Stimulated activated CD8-positive, alpha-beta memory T cell treated with anti-CD3 and anti-CD28 coated beads, Interleukin-4, amount 100 ng/mL, for 24 hours (primary cell): ENCODE measurements around the gene PRICKLE1.
"Not testable (repeated sequence)": the region's sequence is repeated elsewhere in the genome, so short reads cannot be mapped to it uniquely, and the experiment has no call there.

Source experiments
- DNase-seq: peaks from one replicate; pipeline ENCODE4 v3.0.0-alpha.2; 2020; ENCODE audit warnings: low read depth

PRICKLE1 gene

GRCh38 chr12:42556917-42557316 lies 32.6 kb downstream of the PRICKLE1 start:
- DNase-seq, result no peak

GRCh38 chr12:42552822-42553221 lies 36.7 kb downstream of the PRICKLE1 start:
- no peak for DNase-seq

DNA sequence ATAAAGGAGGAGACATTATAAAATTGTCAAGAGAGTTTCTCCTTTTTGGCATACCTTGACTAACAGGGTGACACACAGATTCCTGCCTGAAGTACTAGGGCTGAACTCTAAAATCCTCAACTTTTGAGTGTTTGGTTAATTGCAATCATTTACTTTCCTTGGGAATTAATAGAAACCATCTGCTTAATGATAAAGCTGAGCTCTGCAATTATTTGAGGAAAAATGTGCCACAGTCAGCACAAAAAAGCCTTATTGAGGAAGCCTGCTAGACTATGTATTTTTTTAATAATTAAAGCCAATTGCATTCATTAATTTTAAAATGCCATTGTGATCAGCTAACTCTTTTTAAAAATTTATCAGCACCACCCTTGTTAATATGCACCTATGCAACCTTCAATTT lies 38.7 kb downstream of the PRICKLE1 start:
- no peak for DNase-seq

DNA sequence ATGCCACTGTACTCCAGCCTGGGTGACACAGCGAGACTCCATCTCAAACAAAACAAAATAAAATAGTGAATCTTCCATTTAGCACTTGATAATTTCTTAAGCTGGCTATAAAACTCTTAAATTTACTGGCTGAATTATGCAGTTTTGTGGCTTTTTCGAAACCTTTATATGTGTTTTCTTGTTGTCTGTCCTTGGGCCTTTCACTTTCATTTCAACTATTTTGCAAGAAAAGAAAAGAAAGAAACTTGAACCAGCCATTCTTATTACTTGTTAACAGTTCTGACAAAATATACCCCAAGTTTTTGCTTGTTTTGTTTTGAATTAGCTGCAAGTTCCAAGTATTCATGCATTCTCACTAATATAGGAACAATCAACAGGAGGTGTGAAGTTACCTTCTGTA lies 42.8 kb downstream of the PRICKLE1 start:
- DNase-seq, result no peak

DNA sequence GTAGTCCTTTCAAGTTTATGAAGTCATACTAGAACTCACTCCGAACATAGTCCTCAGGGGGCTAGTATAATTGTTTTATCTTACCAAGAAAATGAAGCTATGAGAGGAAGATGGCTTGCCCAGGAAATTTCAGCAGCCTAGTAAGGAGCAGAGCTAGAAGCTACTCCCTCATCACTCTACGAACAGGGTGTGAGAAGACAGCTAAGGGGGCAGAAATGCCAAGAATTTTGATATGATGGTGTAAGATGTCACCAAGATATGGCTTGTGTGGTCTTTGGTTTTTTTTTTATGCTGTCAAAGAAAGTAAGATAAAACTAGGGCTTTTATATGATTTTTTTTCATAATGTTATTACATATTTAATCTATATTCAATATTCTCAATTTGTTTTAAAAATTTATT lies 47.6 kb downstream of the PRICKLE1 start:
- DNase-seq, result no peak

- DNase-seq, result not testable (repeated sequence)
These were observed 48.2 kb downstream of the PRICKLE1 start for GRCh38 chr12:42541308-42541707.

DNA sequence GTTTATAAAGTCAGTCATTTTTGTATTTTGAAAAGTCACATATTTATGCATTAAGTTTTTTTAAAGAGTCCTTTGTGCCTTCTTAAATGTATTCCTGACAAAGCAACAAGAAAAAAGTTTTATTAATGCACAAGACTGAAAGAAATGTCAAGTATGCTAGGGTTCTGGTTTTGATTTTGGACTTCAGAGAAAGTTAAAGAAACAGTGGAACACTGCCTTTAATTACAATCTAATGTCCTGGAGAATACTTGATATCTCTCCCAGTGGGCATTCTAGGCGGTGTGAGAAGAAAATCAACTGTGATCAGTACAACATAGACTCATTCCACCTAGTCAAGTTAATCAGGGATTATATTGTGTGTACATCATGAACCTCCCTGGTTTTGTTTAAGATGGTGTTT lies 49.9 kb downstream of the PRICKLE1 start:
- DNase-seq, result no peak

DNA sequence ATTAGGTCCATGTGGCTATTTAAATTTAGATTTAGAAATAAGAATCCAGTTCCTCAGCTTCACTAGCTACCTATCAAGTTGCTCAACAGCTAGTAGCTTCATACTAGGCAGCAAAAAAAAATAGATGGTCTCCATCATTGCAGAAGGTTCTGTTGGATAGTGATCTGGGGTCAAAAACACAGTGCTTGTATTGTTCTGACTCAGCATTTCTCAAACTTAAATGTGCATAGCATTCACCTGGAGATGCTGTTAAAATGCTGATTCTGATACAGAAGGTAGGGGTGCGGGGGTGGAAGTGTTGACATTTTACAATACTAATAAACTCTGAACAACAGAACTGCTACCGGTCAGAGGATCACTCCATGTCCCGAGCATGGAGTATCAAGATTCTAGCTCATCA lies 51.3 kb downstream of the PRICKLE1 start:
- DNase-seq, result no peak

- no peak for DNase-seq
These were observed 55.2 kb downstream of the PRICKLE1 start for GRCh38 chr12:42534184-42534838.

GRCh38 chr12:42530284-42530683 lies 59.3 kb downstream of the PRICKLE1 start:
- DNase-seq, result no peak

- DNase-seq, result no peak
These were observed 64.1 kb downstream of the PRICKLE1 start for GRCh38 chr12:42525444-42525843.

- DNase-seq, result no peak
These were observed 64.8 kb downstream of the PRICKLE1 start for GRCh38 chr12:42524716-42525115.

- no peak for DNase-seq
These were observed 73.0 kb downstream of the PRICKLE1 start for GRCh38 chr12:42516573-42516972.

GRCh38 chr12:42511656-42512055 lies 77.9 kb downstream of the PRICKLE1 start:
- no peak for DNase-seq

DNA sequence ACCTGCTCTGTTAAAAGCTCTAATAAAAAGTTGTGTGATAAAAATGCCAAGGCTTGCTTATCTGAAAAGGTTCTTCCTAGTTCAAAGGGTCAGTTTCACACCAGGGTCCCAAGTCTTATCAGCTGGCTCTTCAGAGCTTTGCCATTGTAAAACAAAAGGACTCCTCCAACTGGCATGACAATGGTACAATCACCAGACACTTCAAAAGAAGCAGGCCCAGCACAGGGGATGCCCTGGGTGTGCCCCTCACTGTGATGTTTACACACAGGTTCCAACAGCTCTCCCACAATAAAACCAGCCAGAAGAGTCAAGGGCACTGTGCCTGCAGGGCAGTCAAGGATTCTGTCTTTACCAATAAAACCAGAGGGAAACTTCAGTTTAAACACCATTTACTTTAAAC lies 78.7 kb downstream of the PRICKLE1 start:
- no peak for DNase-seq

- no peak for DNase-seq
These were observed 80.6 kb downstream of the PRICKLE1 start for GRCh38 chr12:42508913-42509460.

- DNase-seq, result no peak
These were observed 82.0 kb downstream of the PRICKLE1 start for GRCh38 chr12:42507565-42507964.

- no peak for DNase-seq
These were observed 82.5 kb downstream of the PRICKLE1 start for GRCh38 chr12:42507081-42507480.

- no peak for DNase-seq
These were observed 85.5 kb downstream of the PRICKLE1 start for GRCh38 chr12:42504049-42504448.

DNA sequence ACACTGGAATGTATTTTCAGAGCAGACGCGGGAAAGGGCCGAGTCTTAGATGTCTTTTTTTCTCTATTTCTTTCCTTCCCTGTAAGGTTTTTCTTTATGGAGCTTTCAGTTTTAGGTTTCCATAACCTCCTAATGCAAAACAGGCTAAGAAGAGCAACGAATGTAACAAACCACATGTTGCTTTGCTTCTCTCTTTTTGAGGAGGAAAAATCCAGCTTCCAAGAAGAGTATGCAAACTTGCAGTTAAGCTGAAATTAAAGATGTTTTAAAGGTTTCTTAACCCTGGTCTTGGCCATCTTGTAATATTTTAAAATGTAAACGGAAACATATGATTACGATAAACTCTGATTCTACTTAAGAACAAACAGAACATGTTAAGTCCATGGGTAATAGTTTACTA lies 86.9 kb downstream of the PRICKLE1 start:
- DNase-seq, result no peak

DNA sequence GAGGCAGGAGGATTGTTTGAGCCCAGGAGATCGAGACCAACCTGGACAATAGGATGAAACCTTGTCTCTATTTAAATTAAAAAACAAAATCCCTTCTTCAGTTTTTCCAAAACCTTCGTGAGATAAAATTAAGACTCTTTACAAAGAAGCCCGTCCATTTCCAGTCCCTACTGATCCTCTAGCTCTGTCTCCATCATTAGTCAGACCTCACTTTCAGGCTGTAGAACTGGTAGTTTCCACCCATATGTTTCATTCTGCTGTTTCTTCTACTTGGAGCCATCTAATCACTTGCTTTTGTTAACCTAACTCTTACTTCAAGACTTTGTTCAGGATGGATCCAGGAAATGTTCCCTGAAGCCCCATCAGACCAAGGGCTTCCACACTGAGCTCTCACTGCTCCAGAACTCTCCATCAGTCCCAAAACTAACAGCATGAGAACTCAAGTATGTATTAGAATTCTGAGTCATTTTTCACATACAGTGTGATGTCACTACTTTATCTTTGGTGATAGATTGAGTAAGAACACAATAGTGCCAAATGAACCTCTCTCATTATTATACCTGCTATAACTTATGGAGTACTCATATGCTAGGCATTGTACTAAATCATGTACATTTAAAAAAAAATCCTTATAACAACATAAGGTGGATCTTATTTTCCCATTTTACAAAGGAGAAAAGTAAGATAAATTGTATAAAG lies 90.8 kb downstream of the PRICKLE1 start:
- DNase-seq, result no peak

- no peak for DNase-seq
These were observed 92.7 kb downstream of the PRICKLE1 start for GRCh38 chr12:42496886-42497285.

- no peak for DNase-seq
These were observed 94.3 kb downstream of the PRICKLE1 start for GRCh38 chr12:42495244-42495643.

DNA sequence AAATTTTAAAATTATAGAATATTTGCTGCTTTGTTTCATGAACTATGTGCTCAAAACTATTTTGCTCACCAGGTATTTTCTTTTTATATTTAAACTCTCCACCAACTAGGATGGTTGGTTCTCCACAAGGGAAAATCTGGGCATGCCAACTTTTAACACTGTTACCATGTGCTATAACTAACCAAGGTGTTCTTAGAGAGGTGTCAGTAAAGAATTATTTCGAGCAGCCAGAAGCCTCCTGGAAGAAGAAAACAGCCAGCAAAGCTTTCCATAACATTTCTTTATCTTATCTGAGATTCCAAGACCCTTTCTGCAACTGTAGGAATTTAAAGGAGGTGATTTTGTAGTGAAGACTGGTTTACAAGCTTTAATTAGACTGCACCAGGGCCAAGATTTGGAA lies 97.3 kb downstream of the PRICKLE1 start:
- DNase-seq, result no peak
